GM18858 (cell line): Measurements from ENCODE around the gene ADD3.
A peak's percentile ranks its signal among the peaks of the same experiment; 100 is the strongest.
"Not testable (repeated sequence)": the region's sequence is repeated elsewhere in the genome, so short reads cannot be mapped to it uniquely, and the experiment has no call there.

Source experiments
- ATAC-seq: cut with Tn5 transposase; IDR thresholded peaks from one replicate; pipeline ENCODE4 v1.9.1; 2021; ENCODE audit not compliant: unreplicated experiment

Gene ADD3

DNA sequence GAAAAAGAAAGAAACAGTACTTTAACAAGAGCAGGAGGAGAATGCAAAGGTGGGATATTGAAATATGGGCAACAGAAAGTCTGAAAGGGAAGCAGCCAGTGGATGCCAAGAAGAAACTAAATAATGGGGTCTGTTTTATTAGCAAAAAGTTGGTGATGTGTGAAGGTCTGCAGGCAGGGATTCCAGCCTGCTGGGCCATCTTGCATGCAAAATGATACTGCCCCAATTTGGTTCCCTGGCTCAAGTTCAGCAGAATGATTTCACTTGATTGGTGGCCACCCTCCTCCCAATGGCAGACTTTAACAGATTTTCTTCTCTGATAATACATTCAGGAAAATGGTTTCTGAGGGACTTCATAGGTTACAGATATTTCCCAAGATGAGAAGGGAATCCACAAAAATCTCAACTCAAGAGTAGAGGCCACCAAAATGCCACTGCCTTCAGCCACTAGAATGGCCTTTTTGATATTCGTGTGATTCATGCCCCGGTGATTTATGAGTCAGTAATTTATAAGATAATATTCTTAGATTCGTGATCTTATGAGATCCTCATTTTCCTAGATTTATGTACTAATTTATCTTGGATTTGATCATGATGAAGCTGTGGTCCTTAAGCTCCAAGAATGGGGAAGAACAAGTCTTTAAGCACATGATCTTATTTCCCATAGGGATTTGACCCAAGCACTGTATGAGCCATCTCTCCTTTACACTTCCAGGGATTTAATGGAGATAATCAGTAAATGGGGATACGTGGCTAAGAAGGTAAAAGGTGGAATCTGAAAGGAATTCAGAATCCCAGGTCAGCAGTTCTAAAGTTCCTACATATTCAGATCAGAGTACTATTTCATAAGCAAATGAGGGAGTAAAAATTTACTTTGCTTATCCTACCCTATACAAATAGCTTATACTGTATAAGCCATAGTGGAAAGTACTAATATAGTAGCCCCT is 32.3 kb upstream of the ADD3 start:
- ATAC-seq: no peak

DNA sequence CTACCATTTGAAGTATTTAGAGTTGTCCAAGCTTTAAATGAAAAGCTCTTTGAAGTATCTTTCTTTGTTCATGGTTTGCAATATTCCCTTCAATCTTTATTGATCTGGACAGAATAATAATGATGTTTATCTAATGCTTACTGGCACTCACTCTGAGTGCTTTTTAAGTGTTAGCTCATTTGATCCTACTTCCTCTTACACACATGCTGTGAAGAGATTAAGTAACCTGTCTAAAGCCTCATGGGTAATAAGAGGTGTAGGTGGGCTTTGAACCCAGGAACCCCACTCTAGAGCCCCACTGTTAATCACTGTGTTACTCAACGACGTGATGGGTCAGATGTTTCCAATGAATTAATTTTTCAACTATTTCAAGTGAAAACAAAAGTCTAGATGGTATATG is 31.1 kb upstream of the ADD3 start:
- ATAC-seq: no peak

- ATAC-seq: no peak
Measured at GRCh38 chr10:109977382-109977806, 30.4 kb upstream of the ADD3 start.

- ATAC-seq: no peak
Measured at GRCh38 chr10:109978481-109978880, 29.3 kb upstream of the ADD3 start.

DNA sequence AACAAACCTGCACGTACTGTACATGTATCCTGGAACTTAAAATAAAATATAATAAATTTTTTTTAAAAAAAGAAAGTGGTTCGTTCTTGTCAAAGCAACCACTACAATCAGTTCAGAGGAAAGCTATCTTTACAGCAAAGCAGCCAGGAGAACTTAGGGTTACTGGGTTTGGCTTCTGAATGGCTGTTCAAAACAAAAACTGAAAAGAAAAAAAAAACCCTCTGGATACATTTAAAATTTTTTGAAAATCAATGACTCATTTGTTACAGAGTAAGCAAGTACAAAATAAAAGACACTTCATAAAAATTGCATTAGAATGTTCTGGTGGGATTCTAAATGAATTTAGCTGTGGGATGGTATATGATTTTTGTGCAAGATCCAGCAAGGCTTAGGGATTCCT is 28.6 kb upstream of the ADD3 start:
- ATAC-seq: no peak

GRCh38 chr10:109981650-109982049 is 26.1 kb upstream of the ADD3 start:
- no peak for ATAC-seq

GRCh38 chr10:109982123-109982522 is 25.7 kb upstream of the ADD3 start:
- no peak for ATAC-seq

DNA sequence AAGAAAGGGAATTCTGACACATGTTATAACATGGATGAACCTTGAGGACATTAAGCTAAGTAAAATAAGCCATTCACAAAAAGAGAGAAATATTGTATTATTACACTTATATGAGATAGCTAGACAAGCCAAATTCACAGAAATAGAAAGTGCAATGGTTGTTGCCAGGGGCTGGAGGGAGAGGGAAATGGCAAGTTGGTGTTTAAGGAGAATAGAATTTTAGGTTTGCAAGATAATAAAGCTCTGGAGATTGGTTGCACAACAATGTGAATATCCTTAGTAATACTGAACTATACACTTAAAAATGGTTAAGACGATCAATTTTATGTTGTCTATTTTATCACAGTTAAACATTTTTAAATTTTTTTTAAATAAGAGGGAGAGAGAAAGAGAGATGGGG is 25.0 kb upstream of the ADD3 start:
- ATAC-seq: no peak

DNA sequence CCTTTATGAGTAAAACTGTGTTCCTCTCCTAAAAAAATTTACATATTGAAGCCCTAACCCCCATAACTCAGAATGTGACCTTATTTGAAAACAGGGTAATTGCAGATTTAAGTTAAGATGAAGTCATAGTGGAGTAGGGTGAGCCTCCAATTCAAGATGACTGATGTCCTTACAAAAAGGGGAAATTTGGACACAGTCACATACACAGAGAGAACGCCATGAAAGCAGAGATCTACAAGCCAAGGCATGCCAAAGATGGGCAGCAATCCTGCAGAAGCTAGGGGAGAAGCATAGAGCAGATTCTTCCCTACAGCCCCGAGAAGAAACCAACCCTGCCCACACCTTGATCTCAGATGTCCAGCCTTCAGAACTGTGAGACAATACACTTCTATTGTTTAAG is 23.8 kb upstream of the ADD3 start:
- ATAC-seq: no peak

DNA sequence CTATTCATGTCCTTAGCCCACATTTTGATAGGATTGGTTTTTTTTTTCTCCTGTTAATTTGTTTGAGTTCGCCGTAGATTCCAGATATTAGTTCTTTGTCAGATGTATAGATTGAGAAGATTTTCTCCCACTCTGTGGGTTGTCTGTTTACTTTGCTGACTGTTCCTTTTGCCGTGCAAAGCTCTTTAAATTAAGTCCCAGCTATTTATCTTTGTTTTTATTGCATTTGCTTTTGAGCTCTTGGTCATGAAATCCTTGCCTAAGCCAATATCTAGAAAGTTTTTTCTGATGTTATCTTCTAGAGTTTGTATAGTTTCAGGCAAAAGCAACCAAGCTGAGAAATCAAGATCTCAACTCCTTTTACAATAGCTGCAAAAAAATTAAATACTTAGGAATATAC is 22.0 kb upstream of the ADD3 start:
- ATAC-seq: not testable (repeated sequence)

- ATAC-seq: no peak
Measured at GRCh38 chr10:109987452-109988211, 20.2 kb upstream of the ADD3 start.

DNA sequence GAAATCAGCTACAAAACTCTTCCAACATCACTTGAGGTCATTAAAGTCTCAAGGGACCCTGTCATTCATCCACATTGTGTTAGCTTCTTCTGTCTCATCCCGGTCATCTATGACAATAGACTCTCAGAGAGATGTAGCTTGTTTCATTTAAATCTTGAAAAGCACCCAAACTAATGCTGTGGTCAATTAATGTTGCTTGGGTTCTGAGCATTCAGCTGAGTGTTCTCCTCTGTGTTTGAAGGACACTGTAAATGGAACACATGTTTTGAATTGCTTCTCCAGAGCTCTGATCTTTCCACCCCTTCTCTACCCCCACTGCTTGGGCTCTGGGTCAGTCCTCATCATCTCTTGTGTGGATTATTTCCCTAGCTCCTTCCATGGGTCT is 19.6 kb upstream of the ADD3 start:
- ATAC-seq: no peak

- ATAC-seq: no peak
Measured at GRCh38 chr10:109991266-109991855, 16.4 kb upstream of the ADD3 start.

- ATAC-seq: no peak
Measured at GRCh38 chr10:109992485-109992884, 15.3 kb upstream of the ADD3 start.

- no peak for ATAC-seq
Measured at GRCh38 chr10:109993551-109994330, 14.0 kb upstream of the ADD3 start.

- ATAC-seq: no peak
Measured at GRCh38 chr10:109994711-109995577, 12.8 kb upstream of the ADD3 start.

DNA sequence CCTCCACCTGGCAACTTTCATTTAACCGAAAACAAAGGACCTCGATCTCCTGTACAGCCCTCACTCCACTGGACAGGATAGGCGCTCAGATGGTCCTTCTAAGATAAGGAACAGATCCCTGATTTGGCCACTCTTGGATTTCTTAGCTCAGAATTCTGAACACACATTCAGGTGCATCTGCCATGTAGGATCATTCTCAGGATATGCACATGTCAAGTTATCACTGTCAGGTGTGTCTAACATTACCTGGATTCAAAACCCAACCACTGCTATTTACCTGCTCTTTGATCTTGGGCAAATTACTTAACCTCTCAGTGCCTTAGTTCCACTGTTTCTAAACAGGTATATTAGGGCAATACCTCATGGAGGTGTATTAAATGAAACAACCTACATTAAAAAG is 12.2 kb upstream of the ADD3 start:
- no peak for ATAC-seq

DNA sequence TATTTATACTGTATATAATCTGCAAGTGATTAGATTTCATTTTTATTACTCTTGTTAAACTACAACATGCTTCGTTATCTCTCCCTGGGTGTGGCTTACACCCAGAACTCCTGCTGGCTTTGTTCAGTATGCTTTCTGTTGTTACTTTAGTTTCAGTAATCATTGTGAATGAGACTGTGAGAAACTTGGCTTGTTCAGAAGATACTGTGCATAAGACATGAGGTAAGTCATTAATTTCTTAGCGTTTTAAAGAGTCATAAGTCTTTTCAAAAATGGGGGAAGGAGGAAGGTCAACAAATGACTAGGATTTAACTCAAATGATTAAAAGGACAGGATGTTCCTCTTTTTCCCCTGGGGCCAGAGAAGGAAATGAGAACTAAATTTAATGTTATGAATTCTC is 11.6 kb upstream of the ADD3 start:
- peak; percentile 71 for ATAC-seq

GRCh38 chr10:109996766-109997171 is 11.0 kb upstream of the ADD3 start:
- ATAC-seq: peak; percentile 26

- ATAC-seq: no peak
Measured at GRCh38 chr10:109997233-109997632, 10.6 kb upstream of the ADD3 start.
